CD1c-positive myeloid dendritic cell (primary cell): ENCODE data around the gene CLIP2.
"Not testable (repeated sequence)": the region's sequence is repeated elsewhere in the genome, so short reads cannot be mapped to it uniquely, and the experiment has no call there.

ENCODE experiments used
- DNase-seq: peaks from one replicate; pipeline ENCODE4 v3.0.0-alpha.2; 2016; ENCODE audit errors: extremely low spot score

Gene CLIP2

GRCh38 chr7:74289018-74289658 is at the start of gene CLIP2:
TSS of gene CLIP2 (plus strand) at chr7:74289407. CDS start at chr7:74317547, 28,140 bp downstream.
- peak; percentile 90 for DNase-seq

- no peak for DNase-seq
Observed at GRCh38 chr7:74240482-74240881, 48.7 kb upstream of the CLIP2 start.

- no peak for DNase-seq
Observed at GRCh38 chr7:74242122-74242443, 47.1 kb upstream of the CLIP2 start.

- no peak for DNase-seq
Observed at GRCh38 chr7:74246497-74246896, 42.7 kb upstream of the CLIP2 start.

- no peak for DNase-seq
Observed at GRCh38 chr7:74248156-74248555, 41.1 kb upstream of the CLIP2 start.

- not testable (repeated sequence) for DNase-seq
Observed at GRCh38 chr7:74249058-74249457, 40.1 kb upstream of the CLIP2 start.

- no peak for DNase-seq
Observed at GRCh38 chr7:74252893-74253292, 36.3 kb upstream of the CLIP2 start.

GRCh38 chr7:74253331-74253730 is 35.9 kb upstream of the CLIP2 start:
- DNase-seq = no peak

GRCh38 chr7:74253835-74254128 is 35.4 kb upstream of the CLIP2 start:
- DNase-seq = no peak

- peak; percentile 99 for DNase-seq
Observed at GRCh38 chr7:74254129-74254857, 34.9 kb upstream of the CLIP2 start, which contains the start of gene RFC2. TSS of gene RFC2 (minus strand) at chr7:74254399. CDS start at chr7:74254383, 16 bp downstream.

GRCh38 chr7:74254858-74255379 is 34.3 kb upstream of the CLIP2 start:
- no peak for DNase-seq

- DNase-seq = not testable (repeated sequence)
Observed at GRCh38 chr7:74255461-74255860, 33.7 kb upstream of the CLIP2 start.

- DNase-seq = peak; percentile 18
Observed at GRCh38 chr7:74256491-74257408, 32.5 kb upstream of the CLIP2 start.

- DNase-seq = no peak
Observed at GRCh38 chr7:74258639-74259038, 30.6 kb upstream of the CLIP2 start.

GRCh38 chr7:74262639-74263398 is 26.4 kb upstream of the CLIP2 start:
- no peak for DNase-seq

- DNase-seq = no peak
Observed at GRCh38 chr7:74263399-74264120, 25.6 kb upstream of the CLIP2 start.

GRCh38 chr7:74266191-74266963 is 22.8 kb upstream of the CLIP2 start:
- DNase-seq = no peak

- no peak for DNase-seq
Observed at GRCh38 chr7:74267756-74268565, 21.2 kb upstream of the CLIP2 start.

GRCh38 chr7:74269757-74270277 is 19.4 kb upstream of the CLIP2 start:
- peak; percentile 35 for DNase-seq
